ENCODE results near the gene ZNF443. TPM values are rescaled to one million over a fixed set of nuclear protein-coding genes. Genes with fewer than 3 reads are reported as not detected.
"Not testable (repeated sequence)": the region's sequence is repeated elsewhere in the genome, so short reads cannot be mapped to it uniquely, and the experiment has no call there.

Gene ZNF443
- total RNA-seq (10 to 100 TPM in 1 of 2 experiments, 1 to 10 TPM in 1; 9.9 to 10.3 TPM), polyA plus RNA-seq (1 to 10 TPM; 1.9 to 4.2 TPM)

GRCh38 chr19:12440541-12441316 lies at the start of gene ZNF443:
Gene ZNF443, minus strand, starts transcription at chr19:12441021. Its CDS starts 107 bp downstream, at chr19:12440914.
- H3K4me3 ChIP-seq (ENCODE audit: low read length in 2 of 2), result peak within 1 kb of the TSS; percentile 52 to 76
- Mint-ChIP-seq H3K9me3 (peaks cover 0 to 16% (median 8%) of the 10 kb centered on the region in 8 donors), H3K4me3 (peak within 1 kb of the TSS; percentile 99 to 100 (median 100)), H3K4me1 (peaks cover 7 to 26% (median 17%) of the 10 kb centered on the region in 4 donors), H3K27ac (peak within 1 kb of the TSS; percentile 94 to 99 (median 96)), H3K27me3 (no peaks in the 10 kb centered on the region), H3K36me3 (peaks cover 5 to 6% of the 10 kb centered on the region in 2 donors)
- no peaks in the 10 kb centered on the region for H3K36me3 ChIP-seq (ENCODE audit: insufficient read depth, low read length)
- H3K27ac ChIP-seq (ENCODE audit: low read depth, low read length), result peak within 1 kb of the TSS; percentile 57
- no peaks in the 10 kb centered on the region for H3K27me3 ChIP-seq (ENCODE audit: insufficient read depth, low read length)
- DNase-seq, result peak; percentile 97 to 99 (median 98)
- ChIA-PET POLR2A (ENCODE audit: partially characterized antibody) (interaction anchor here (0.9 to 2.1 kb wide), 10 partner anchors 9 to 146 kb away, joined by 3 to 17 read pairs (median 4); partner anchors contain the start of genes ZNF44, ZNF442, ZNF563 and ZNF564), CTCF (ENCODE audit: partially characterized antibody) (interaction anchor here (0.7 to 2.2 kb wide), 3 partner anchors 55 to 442 kb away, joined by 3 to 8 read pairs (median 3); no protein-coding TSS in a partner anchor)
- H3K9me3 ChIP-seq (ENCODE audit: control insufficient read depth in 1 of 2, low read length in 2 of 2), result no peaks in the 10 kb centered on the region
- H3K4me1 ChIP-seq (ENCODE audit: insufficient read depth, low read length), result peaks cover 4% of the 10 kb centered on the region
- intact Hi-C loops (cut with micrococcal nuclease), result loop anchor here (1.0 to 2.0 kb wide), 5 partner anchors 39 to 238 kb away; partner anchors contain the start of genes ZNF44, ZNF442, ZNF709 and ZNF799

GRCh38 chr19:12486265-12486783 lies 45.5 kb upstream of the ZNF443 start:
- H3K4me3 ChIP-seq (ENCODE audit: low read length in 2 of 2); H3K36me3 ChIP-seq (ENCODE audit: insufficient read depth, low read length); H3K27me3 Mint-ChIP-seq; intact Hi-C loops (cut with micrococcal nuclease); H3K27ac Mint-ChIP-seq; H3K27me3 ChIP-seq (ENCODE audit: insufficient read depth, low read length); H3K36me3 Mint-ChIP-seq; H3K9me3 ChIP-seq (ENCODE audit: control insufficient read depth in 1 of 2, low read length in 2 of 2); H3K27ac ChIP-seq (ENCODE audit: low read depth, low read length); DNase-seq; H3K9me3 Mint-ChIP-seq: not testable (repeated sequence)
- ChIA-PET CTCF (ENCODE audit: partially characterized antibody) (interaction anchor here (1.4 kb wide), 1 partner anchor 9 kb away, joined by 4 read pairs; no protein-coding TSS in a partner anchor), POLR2A (ENCODE audit: partially characterized antibody) (interaction anchor here (1.3 kb wide), 1 partner anchor 9 kb away, joined by 7 read pairs; no protein-coding TSS in a partner anchor)
- peaks cover 26% of the 10 kb centered on the region for H3K4me1 ChIP-seq (ENCODE audit: insufficient read depth, low read length)
- peak overlapping the region in 4 of 8 donors; percentile 17 to 57 (median 52) for H3K4me3 Mint-ChIP-seq
- H3K4me1 Mint-ChIP-seq, result peaks cover 23 to 35% (median 28%) of the 10 kb centered on the region in 4 donors

GRCh38 chr19:12485571-12485970 lies 44.8 kb upstream of the ZNF443 start:
- peak overlapping the region; percentile 94 to 98 (median 96) for H3K4me3 Mint-ChIP-seq
- H3K4me3 ChIP-seq (ENCODE audit: low read length in 2 of 2), result peak overlapping the region in 1 of 2 donors; percentile 91
- intact Hi-C loops (cut with micrococcal nuclease), result loop anchor here (2.0 kb wide), 1 partner anchor 45 kb away; the partner anchor contains the start of gene ZNF443
- peak overlapping the region in 6 of 7 donors; percentile 92 to 97 (median 96) for H3K27ac Mint-ChIP-seq
- H3K27me3 ChIP-seq (ENCODE audit: insufficient read depth, low read length), result no peaks in the 10 kb centered on the region
- ChIA-PET CTCF (ENCODE audit: partially characterized antibody) (no interaction called here), POLR2A (ENCODE audit: partially characterized antibody) (interaction anchor here (4.2 kb wide), 1 partner anchor 10 kb away, joined by 31 read pairs; no protein-coding TSS in a partner anchor)
- H3K9me3 Mint-ChIP-seq, result no peaks in the 10 kb centered on the region
- peaks cover 0 to 6% of the 10 kb centered on the region in 2 donors for H3K36me3 Mint-ChIP-seq
- H3K4me1 Mint-ChIP-seq, result peaks cover 23 to 36% (median 28%) of the 10 kb centered on the region in 4 donors
- no peak for DNase-seq
- H3K36me3 ChIP-seq (ENCODE audit: insufficient read depth, low read length), result no peaks in the 10 kb centered on the region
- no peaks in the 10 kb centered on the region for H3K27me3 Mint-ChIP-seq
- H3K27ac ChIP-seq (ENCODE audit: low read depth, low read length), result no peak overlapping the region
- H3K9me3 ChIP-seq (ENCODE audit: control insufficient read depth in 1 of 2, low read length in 2 of 2), result no peaks in the 10 kb centered on the region
- H3K4me1 ChIP-seq (ENCODE audit: insufficient read depth, low read length), result peaks cover 26% of the 10 kb centered on the region

GRCh38 chr19:12485052-12485416 lies 44.2 kb upstream of the ZNF443 start:
- no peaks in the 10 kb centered on the region for H3K9me3 Mint-ChIP-seq
- peak overlapping the region; percentile 91 to 99 for H3K4me3 ChIP-seq (ENCODE audit: low read length in 2 of 2)
- CTCF ChIA-PET (ENCODE audit: partially characterized antibody), result no interaction called here
- H3K27me3 ChIP-seq (ENCODE audit: insufficient read depth, low read length), result no peaks in the 10 kb centered on the region
- DNase-seq, result no peak
- intact Hi-C loops (cut with micrococcal nuclease), result loop anchor here (2.0 kb wide), 1 partner anchor 44 kb away; the partner anchor contains the start of gene ZNF443
- H3K4me1 Mint-ChIP-seq, result peaks cover 23 to 36% (median 28%) of the 10 kb centered on the region in 4 donors
- H3K27ac ChIP-seq (ENCODE audit: low read depth, low read length), result peak overlapping the region; percentile 77
- H3K36me3 Mint-ChIP-seq, result peaks cover 0 to 6% of the 10 kb centered on the region in 2 donors
- H3K4me1 ChIP-seq (ENCODE audit: insufficient read depth, low read length), result peaks cover 26% of the 10 kb centered on the region
- H3K27me3 Mint-ChIP-seq, result no peaks in the 10 kb centered on the region
- no peaks in the 10 kb centered on the region for H3K36me3 ChIP-seq (ENCODE audit: insufficient read depth, low read length)
- H3K9me3 ChIP-seq (ENCODE audit: control insufficient read depth in 1 of 2, low read length in 2 of 2), result no peaks in the 10 kb centered on the region
- POLR2A ChIA-PET (ENCODE audit: partially characterized antibody), result interaction anchor here (1.0 to 4.2 kb wide), 4 partner anchors 11 to 152 kb away, joined by 3 to 31 read pairs (median 6); partner anchors contain the start of genes ZNF443 and ZNF563
- H3K4me3 Mint-ChIP-seq, result peak overlapping the region; percentile 94 to 98 (median 96)
- H3K27ac Mint-ChIP-seq, result peak overlapping the region; percentile 83 to 97 (median 95)

GRCh38 chr19:12484371-12485051 lies 43.7 kb upstream of the ZNF443 start, which contains the start of gene ZNF709:
Gene ZNF709, minus strand, starts transcription at chr19:12484816. Its CDS starts 159 bp downstream, at chr19:12484657.
- peak within 1 kb of the TSS; percentile 77 for H3K27ac ChIP-seq (ENCODE audit: low read depth, low read length)
- H3K36me3 ChIP-seq (ENCODE audit: insufficient read depth, low read length), result no peaks in the 10 kb centered on the region
- no peaks in the 10 kb centered on the region for H3K27me3 ChIP-seq (ENCODE audit: insufficient read depth, low read length)
- Mint-ChIP-seq H3K27ac (peak within 1 kb of the TSS; percentile 83 to 97 (median 95)), H3K4me3 (peak within 1 kb of the TSS; percentile 94 to 98 (median 96)), H3K27me3 (no peaks in the 10 kb centered on the region), H3K4me1 (peaks cover 23 to 36% (median 28%) of the 10 kb centered on the region in 4 donors), H3K36me3 (peaks cover 0 to 6% of the 10 kb centered on the region in 2 donors), H3K9me3 (no peaks in the 10 kb centered on the region)
- POLR2A ChIA-PET (ENCODE audit: partially characterized antibody), result interaction anchor here (1.0 to 4.2 kb wide), 4 partner anchors 11 to 151 kb away, joined by 3 to 31 read pairs (median 6); partner anchors contain the start of genes ZNF443 and ZNF563
- peaks cover 26% of the 10 kb centered on the region for H3K4me1 ChIP-seq (ENCODE audit: insufficient read depth, low read length)
- CTCF ChIA-PET (ENCODE audit: partially characterized antibody), result interaction anchor here (1.0 kb wide), 1 partner anchor 11 kb away, joined by 5 read pairs; no protein-coding TSS in a partner anchor
- intact Hi-C loops (cut with micrococcal nuclease), result loop anchor here (1.0 to 2.0 kb wide), 3 partner anchors 11 to 67 kb away; partner anchors contain the start of genes ZNF443 and ZNF564
- no peaks in the 10 kb centered on the region for H3K9me3 ChIP-seq (ENCODE audit: control insufficient read depth in 1 of 2, low read length in 2 of 2)
- DNase-seq, result peak; percentile 82 to 88 (median 85)
- H3K4me3 ChIP-seq (ENCODE audit: low read length in 2 of 2), result peak within 1 kb of the TSS; percentile 91 to 99

GRCh38 chr19:12484011-12484370 lies 43.2 kb upstream of the ZNF443 start:
- peak overlapping the region; percentile 77 for H3K27ac ChIP-seq (ENCODE audit: low read depth, low read length)
- no peaks in the 10 kb centered on the region for H3K9me3 ChIP-seq (ENCODE audit: control insufficient read depth in 1 of 2, low read length in 2 of 2)
- peak overlapping the region; percentile 91 to 99 for H3K4me3 ChIP-seq (ENCODE audit: low read length in 2 of 2)
- Mint-ChIP-seq H3K4me3 (peak overlapping the region; percentile 94 to 98 (median 96)), H3K4me1 (peaks cover 23 to 36% (median 28%) of the 10 kb centered on the region in 4 donors), H3K9me3 (no peaks in the 10 kb centered on the region), H3K27ac (peak overlapping the region in 6 of 7 donors; percentile 33 to 97 (median 94)), H3K27me3 (no peaks in the 10 kb centered on the region), H3K36me3 (peaks cover 0 to 6% of the 10 kb centered on the region in 2 donors)
- H3K27me3 ChIP-seq (ENCODE audit: insufficient read depth, low read length), result no peaks in the 10 kb centered on the region
- H3K36me3 ChIP-seq (ENCODE audit: insufficient read depth, low read length), result no peaks in the 10 kb centered on the region
- ChIA-PET POLR2A (ENCODE audit: partially characterized antibody) (interaction anchor here (1.6 to 4.2 kb wide), 3 partner anchors 12 to 150 kb away, joined by 6 to 31 read pairs (median 7); partner anchors contain the start of genes ZNF443 and ZNF563), CTCF (ENCODE audit: partially characterized antibody) (interaction anchor here (1.0 kb wide), 1 partner anchor 12 kb away, joined by 5 read pairs; no protein-coding TSS in a partner anchor)
- H3K4me1 ChIP-seq (ENCODE audit: insufficient read depth, low read length), result peaks cover 28% of the 10 kb centered on the region
- no peak for DNase-seq
- intact Hi-C loops (cut with micrococcal nuclease), result loop anchor here (1.0 to 2.0 kb wide), 3 partner anchors 11 to 67 kb away; partner anchors contain the start of genes ZNF443 and ZNF564

All from CD4-positive, alpha-beta memory T cell (primary cell).